Cardiac muscle cell (in vitro differentiated cells and primary cell): Measurements from ENCODE around the gene CYP20A1. TPM values are rescaled to one million over a fixed set of nuclear protein-coding genes. Genes with fewer than 3 reads are reported as not detected.
A peak's percentile ranks its signal among the peaks of the same experiment; 100 is the strongest.
"Not testable (repeated sequence)": the region's sequence is repeated elsewhere in the genome, so short reads cannot be mapped to it uniquely, and the experiment has no call there.

ENCODE experiments used
- DNase-seq, 2 donors: peaks; one replicate each; pipeline versions ENCODE4 v3.0.0 to v3.0.0-alpha.2; 2010 to 2017; ENCODE audit warnings: low read depth in 1 of 2, low spot score in 1 of 2
- H3K27ac ChIP-seq: fragments of 200-600 bp; sonication (generic); 2 replicates; pipeline ENCODE4 v1.5.1; 2016
- H3K27me3 ChIP-seq: fragments of 200-600 bp; sonication (generic); 2 replicates; pipeline ENCODE4 v1.6.0; 2016; ENCODE audit warnings: control low read depth
- H3K36me3 ChIP-seq: fragments of 200-600 bp; sonication (generic); 2 replicates; pipeline ENCODE4 v1.5.1; 2016; ENCODE audit warnings: control low read depth
- H3K4me1 ChIP-seq: fragments of 200-600 bp; sonication (generic); 2 replicates; pipeline ENCODE4 v1.8.1; 2017; ENCODE audit warnings: low read depth, mild to moderate bottlenecking, mixed run types
- H3K4me3 ChIP-seq: fragments of 200-600 bp; sonication (generic); 2 replicates; pipeline ENCODE4 v1.5.1; 2016; ENCODE audit warnings: mild to moderate bottlenecking
- H3K9me3 ChIP-seq: fragments of 200-600 bp; sonication (generic); 2 replicates; pipeline ENCODE4 v1.5.1; 2017; ENCODE audit warnings: low read depth, mild to moderate bottlenecking, control low read depth
- polyA plus RNA-seq: library from polyadenylated mRNA; unstranded; fragments of >200 nt; fragmentation: Nextera tagmentation; extraction: Ambion mirVana; gene quantifications from 2 replicates; pipeline ENCODE4 v1.2.1, GENCODE V29; 2016
- total RNA-seq: library from RNA; depleted of rRNA; stranded (reverse); fragments of >200 nt; gene quantifications from 2 replicates; pipeline ENCODE4 v1.2.3, GENCODE V29; 2016
- TF ChIP-seq, protein P1 (sequence below): IDR thresholded peaks from 2 replicates; pipeline ENCODE4 v1.5.1; 2012; ENCODE audit warnings: low read depth, mild to moderate bottlenecking, low read length

The CYP20A1 gene, protein sequence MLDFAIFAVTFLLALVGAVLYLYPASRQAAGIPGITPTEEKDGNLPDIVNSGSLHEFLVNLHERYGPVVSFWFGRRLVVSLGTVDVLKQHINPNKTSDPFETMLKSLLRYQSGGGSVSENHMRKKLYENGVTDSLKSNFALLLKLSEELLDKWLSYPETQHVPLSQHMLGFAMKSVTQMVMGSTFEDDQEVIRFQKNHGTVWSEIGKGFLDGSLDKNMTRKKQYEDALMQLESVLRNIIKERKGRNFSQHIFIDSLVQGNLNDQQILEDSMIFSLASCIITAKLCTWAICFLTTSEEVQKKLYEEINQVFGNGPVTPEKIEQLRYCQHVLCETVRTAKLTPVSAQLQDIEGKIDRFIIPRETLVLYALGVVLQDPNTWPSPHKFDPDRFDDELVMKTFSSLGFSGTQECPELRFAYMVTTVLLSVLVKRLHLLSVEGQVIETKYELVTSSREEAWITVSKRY
- total RNA-seq (7.1 and 9.7 TPM in 2 replicates), polyA plus RNA-seq (12.8 and 15.9 TPM in 2 replicates)

DNA sequence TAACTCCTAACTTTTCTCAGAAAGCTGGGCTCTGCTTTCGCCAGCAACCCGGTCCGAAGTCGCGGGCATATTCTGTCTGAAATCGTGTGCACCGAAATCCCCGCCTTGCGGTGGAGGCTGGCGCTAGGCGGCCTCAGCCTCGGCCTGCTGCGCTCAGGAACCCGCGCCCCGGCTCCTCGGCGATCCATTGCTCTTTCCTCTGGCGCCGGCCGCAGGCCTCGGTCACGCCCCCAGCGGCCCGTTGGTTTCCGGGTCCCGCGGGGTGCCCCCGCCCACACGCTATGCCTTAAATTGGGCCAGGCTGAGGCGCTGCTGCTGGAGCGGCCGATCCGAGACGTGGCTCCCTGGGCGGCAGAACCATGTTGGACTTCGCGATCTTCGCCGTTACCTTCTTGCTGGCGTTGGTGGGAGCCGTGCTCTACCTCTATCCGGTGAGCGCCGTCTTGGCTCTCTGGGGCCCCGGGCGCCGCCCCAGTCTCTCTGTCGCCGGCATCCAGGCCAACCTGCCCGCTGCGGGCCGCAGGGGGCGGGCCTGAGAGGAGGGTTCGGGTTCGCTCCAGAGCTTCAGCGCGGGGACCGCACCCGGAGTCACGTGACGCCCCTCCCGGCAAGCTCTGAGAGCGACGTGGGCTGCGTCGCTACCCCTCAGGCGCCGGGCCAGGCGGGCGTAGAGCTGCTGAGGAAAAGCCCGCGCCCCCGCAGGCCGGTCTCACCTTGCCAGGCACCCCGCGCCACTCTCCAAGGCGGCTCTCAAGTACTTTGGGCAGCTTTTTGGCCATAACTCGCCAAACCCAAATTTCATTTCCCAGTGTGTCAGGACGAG is at the start of gene CYP20A1:
TSS of gene CYP20A1 (plus strand) at position 315 of the 823 bp plus-strand sequence. CDS start at position 360, 45 bp downstream.
- H3K4me3 ChIP-seq, result peak within 1 kb of the TSS; percentile 57
- TF ChIP-seq, protein P1, sequence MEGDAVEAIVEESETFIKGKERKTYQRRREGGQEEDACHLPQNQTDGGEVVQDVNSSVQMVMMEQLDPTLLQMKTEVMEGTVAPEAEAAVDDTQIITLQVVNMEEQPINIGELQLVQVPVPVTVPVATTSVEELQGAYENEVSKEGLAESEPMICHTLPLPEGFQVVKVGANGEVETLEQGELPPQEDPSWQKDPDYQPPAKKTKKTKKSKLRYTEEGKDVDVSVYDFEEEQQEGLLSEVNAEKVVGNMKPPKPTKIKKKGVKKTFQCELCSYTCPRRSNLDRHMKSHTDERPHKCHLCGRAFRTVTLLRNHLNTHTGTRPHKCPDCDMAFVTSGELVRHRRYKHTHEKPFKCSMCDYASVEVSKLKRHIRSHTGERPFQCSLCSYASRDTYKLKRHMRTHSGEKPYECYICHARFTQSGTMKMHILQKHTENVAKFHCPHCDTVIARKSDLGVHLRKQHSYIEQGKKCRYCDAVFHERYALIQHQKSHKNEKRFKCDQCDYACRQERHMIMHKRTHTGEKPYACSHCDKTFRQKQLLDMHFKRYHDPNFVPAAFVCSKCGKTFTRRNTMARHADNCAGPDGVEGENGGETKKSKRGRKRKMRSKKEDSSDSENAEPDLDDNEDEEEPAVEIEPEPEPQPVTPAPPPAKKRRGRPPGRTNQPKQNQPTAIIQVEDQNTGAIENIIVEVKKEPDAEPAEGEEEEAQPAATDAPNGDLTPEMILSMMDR, result peak; percentile 35
- no peaks in the 10 kb centered on the region for H3K27me3 ChIP-seq
- peaks cover 4% of the 10 kb centered on the region for H3K4me1 ChIP-seq
- peak within 1 kb of the TSS; percentile 94 for H3K27ac ChIP-seq
- H3K9me3 ChIP-seq, result no peaks in the 10 kb centered on the region
- no peaks in the 10 kb centered on the region for H3K36me3 ChIP-seq
- DNase-seq, result peak; percentile 97 to 98

DNA sequence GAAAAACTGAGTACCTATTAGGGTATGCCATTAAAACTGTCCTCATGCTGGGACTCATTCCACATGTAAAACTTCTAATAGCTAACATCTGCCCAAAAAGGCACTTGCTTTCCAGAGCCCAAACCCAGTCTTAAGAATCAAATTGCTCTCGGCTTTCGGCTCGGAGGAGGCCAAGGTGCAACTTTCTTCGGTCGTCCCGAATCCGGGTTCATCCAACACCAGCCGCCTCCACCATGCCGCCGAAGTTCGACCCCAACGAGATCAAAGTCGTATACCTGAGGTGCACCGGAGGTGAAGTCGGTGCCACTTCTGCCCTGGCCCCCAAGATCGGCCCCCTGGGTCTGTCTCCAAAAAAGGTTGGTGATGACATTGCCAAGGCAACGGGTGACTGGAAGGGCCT is 48.3 kb upstream of the CYP20A1 start:
- peaks cover 34% of the 10 kb centered on the region for H3K36me3 ChIP-seq
- DNase-seq, H3K4me1 ChIP-seq, H3K27me3 ChIP-seq, H3K9me3 ChIP-seq, H3K4me3 ChIP-seq, H3K27ac ChIP-seq: not testable (repeated sequence)

DNA sequence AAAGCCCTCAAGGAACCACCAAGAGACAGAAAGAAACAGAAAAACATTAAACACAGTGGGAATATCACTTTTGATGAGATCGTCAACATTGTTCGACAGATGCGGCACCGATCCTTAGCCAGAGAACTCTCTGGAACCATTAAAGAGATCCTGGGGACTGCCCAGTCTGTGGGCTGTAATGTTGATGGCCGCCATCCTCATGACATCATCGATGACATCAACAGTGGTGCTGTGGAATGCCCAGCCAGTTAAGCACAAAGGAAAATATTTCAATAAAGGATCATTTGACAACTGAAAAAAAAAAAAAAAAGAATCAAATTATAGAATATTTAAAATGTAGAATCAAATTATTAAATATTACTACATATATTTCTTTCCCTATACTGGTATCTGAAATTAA is 47.8 kb upstream of the CYP20A1 start:
- H3K36me3 ChIP-seq, result peaks cover 35% of the 10 kb centered on the region
- H3K9me3 ChIP-seq, H3K27me3 ChIP-seq, H3K4me3 ChIP-seq, H3K4me1 ChIP-seq, H3K27ac ChIP-seq, DNase-seq: not testable (repeated sequence)

DNA sequence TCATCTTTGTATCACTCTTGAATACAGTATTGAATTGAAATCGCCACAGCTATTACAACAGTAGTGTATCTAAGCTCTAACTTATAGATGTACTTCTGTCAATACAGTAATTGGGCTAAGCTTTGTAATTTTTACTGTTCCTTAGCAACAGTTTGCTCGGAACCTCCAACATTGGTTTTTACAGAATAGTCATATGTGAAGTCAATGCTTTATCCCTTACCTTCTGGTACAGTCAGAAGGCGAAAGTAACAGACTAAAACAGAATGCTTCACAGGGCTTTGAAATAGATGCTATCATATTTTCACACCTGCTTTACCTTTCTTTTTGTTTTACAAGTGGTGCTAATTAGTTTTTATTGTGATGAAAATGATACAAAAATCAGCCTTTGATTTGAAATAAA is 46.9 kb upstream of the CYP20A1 start:
- Histone ChIP-seq H3K27me3 (no peaks in the 10 kb centered on the region), H3K36me3 (peaks cover 35% of the 10 kb centered on the region), H3K4me1 (no peaks in the 10 kb centered on the region), H3K9me3 (no peaks in the 10 kb centered on the region), H3K27ac (no peak overlapping the region), H3K4me3 (no peak overlapping the region)
- DNase-seq, result no peak
- TF ChIP-seq, protein P1, result no peak

DNA sequence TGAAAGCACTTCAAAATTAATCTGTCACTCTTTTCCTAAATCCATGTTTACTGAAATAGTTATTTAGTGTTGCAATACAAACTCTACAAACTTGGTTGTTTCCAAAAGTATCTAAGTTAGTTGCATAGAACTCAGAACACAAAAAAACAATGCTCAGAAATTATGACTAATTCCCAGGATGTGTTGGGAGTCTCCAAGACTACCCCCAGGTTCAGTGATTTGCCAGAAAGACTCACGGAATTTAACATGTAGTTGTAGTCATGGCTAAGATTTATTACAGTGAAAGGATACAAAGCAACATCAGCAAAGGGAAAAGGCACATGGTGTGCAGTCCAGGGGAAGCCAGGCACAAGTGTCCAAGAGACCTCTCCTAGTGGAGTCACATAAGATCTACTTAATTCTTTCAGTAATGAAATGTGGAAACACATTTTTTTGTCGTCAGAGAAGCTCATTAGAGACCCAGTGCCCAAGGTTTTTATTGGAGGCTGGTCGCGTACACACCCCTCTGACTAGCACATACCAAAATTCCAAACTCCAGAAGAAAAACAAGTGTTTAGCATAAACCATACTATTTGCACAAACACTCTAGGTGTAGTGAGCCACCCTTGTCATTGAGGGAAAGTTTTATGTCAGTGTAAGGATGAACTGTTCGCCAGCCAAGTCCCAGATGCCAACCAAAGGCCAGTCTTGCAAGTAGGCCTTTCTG is 43.3 kb upstream of the CYP20A1 start:
- DNase-seq, result no peak
- no peaks in the 10 kb centered on the region for H3K4me1 ChIP-seq
- H3K9me3 ChIP-seq, result no peaks in the 10 kb centered on the region
- no peaks in the 10 kb centered on the region for H3K27me3 ChIP-seq
- TF ChIP-seq, protein P1, result no peak
- peaks cover 25% of the 10 kb centered on the region for H3K36me3 ChIP-seq
- H3K4me3 ChIP-seq, result no peak overlapping the region
- no peak overlapping the region for H3K27ac ChIP-seq

DNA sequence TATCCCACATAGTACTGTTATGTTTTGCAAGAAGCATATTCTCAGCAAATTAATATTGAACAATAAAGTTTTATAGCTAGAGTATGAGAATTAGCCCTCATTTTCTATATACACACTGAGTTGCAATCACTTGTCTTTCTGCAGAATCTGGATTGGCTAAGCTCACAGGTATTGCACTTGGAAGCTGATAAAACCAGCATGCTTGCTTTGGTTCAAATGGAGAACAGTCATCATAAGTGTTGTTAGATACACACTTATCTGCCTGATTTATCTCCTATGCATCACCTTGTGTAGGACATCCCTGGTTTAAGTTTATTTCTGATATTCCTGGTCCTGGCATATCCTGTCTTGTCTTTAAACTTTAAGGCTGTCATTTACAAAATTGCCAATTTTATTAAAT is 38.0 kb upstream of the CYP20A1 start:
- TF ChIP-seq, protein P1, result no peak
- H3K27me3 ChIP-seq, result no peaks in the 10 kb centered on the region
- H3K4me1 ChIP-seq, result no peaks in the 10 kb centered on the region
- no peaks in the 10 kb centered on the region for H3K9me3 ChIP-seq
- no peak overlapping the region for H3K4me3 ChIP-seq
- no peak for DNase-seq
- H3K27ac ChIP-seq, result no peak overlapping the region
- H3K36me3 ChIP-seq, result peaks cover 12% of the 10 kb centered on the region
